K562 (cell line): ENCODE results near the gene VPS45. TPM values are rescaled to one million over a fixed set of nuclear protein-coding genes. Genes with fewer than 3 reads are reported as not detected.

Experiments used
- ADNP ChIP-seq: fragments of 200-800 bp; sonication (Bioruptor generic); IDR thresholded peaks from 2 replicates; pipeline ENCODE4 v1.6.1; 2016; ENCODE audit warnings: missing genetic modification characterization, missing compliant biosample characterization
- BCL6 ChIP-seq: fragments of 250-450 bp; sonication (Bioruptor Pico); IDR thresholded peaks from 2 replicates; pipeline ENCODE4 v1.4.0; 2020
- CC2D1A ChIP-seq: fragments of 450-650 bp; IDR thresholded peaks from 2 replicates; pipeline ENCODE4 v1.6.1; 2017; ENCODE audit warnings: mild to moderate bottlenecking
- GTF2F1 ChIP-seq: IDR thresholded peaks from 2 replicates; pipeline ENCODE4 v1.6.1; 2011; ENCODE audit warnings: low read depth, low read length, improper control_type of control experiment
- MAFG ChIP-seq: fragments of 450-650 bp; conservative IDR thresholded peaks from 2 replicates; pipeline ENCODE4 v1.6.1; 2016; ENCODE audit warnings: missing genetic modification characterization, missing compliant biosample characterization
- MECOM ChIP-seq: fragments of 250-450 bp; sonication (Bioruptor Pico); IDR thresholded peaks from 2 replicates; pipeline ENCODE4 v1.8.0; 2022; ENCODE audit warnings: inconsistent platforms
- RCOR1 ChIP-seq, 2 experiments: IDR thresholded peaks; 2 replicates each; pipeline ENCODE4 v1.6.1; 2012; ENCODE audit warnings: low read depth in 2 of 2, low read length in 2 of 2, borderline replicate concordance in 1 of 2, improper control_type of control experiment in 1 of 2
- SAFB2 ChIP-seq: fragments of 200-400 bp; formaldehyde crosslinking; IDR thresholded peaks from 2 replicates; pipeline ENCODE4 v1.6.1; 2018; ENCODE audit warnings: borderline replicate concordance, low read length, low read depth, moderate library complexity; ENCODE audit not compliant: severe bottlenecking
- SIN3B ChIP-seq: fragments of 450-650 bp; IDR thresholded peaks from 2 replicates; pipeline ENCODE4 v1.6.1; 2017; ENCODE audit warnings: low read depth, mild to moderate bottlenecking, moderate library complexity
- ZNF347 ChIP-seq: fragments of 450-650 bp; formaldehyde crosslinking; IDR thresholded peaks from 2 replicates; pipeline ENCODE4 v1.4.0; 2020; ENCODE audit warnings: low read depth, mild to moderate bottlenecking, moderate library complexity
- ZNF57 ChIP-seq: fragments of 450-650 bp; formaldehyde crosslinking; IDR thresholded peaks from 2 replicates; pipeline ENCODE4 v1.4.0; 2020; ENCODE audit warnings: mild to moderate bottlenecking, moderate library complexity
- ZNF77 ChIP-seq: fragments of 250-450 bp; sonication (Bioruptor Pico); IDR thresholded peaks from 2 replicates; pipeline ENCODE4 v1.5.0; 2020
- polyA plus RNA-seq, 8 experiments: library from polyadenylated mRNA; depleted of rRNA in 4 of 8; stranded (reverse) in 5 of 8; unstranded in 3 of 8; fragments of >200 nt; fragmentation: Nextera tagmentation in 2 of 8; fragmentation: Illumina TruSeq in 1 of 8; extraction: Ambion mirVana in 2 of 8; extraction: Trizol in 1 of 8; gene quantifications; 2 replicates each; pipeline versions ENCODE4 v1.2.1 to v1.2.3, GENCODE V29; 2011 to 2014; ENCODE audit warnings: inconsistent platforms in 1 of 8, missing spikeins in 1 of 8
- total RNA-seq, 7 experiments: library from RNA; depleted of rRNA in 6 of 7; stranded (reverse); fragments of >200 nt in 6 of 7; fragmentation: Illumina TruSeq in 2 of 7; extraction: Trizol in 2 of 7; gene quantifications; 2 replicates each; pipeline versions ENCODE4 v1.2.1 to v1.2.3, GENCODE V29; 2011 to 2021; ENCODE audit warnings: low replicate concordance in 1 of 7
- TF ChIP-seq, protein P1 (sequence below): sonication (generic); formaldehyde crosslinking; IDR thresholded peaks from 2 replicates; pipeline ENCODE4 v1.8.0; 2022; ENCODE audit warnings: mild to moderate bottlenecking, missing genetic modification reagents
- TF ChIP-seq, protein P2 (sequence below): fragments of 450-650 bp; IDR thresholded peaks from 2 replicates; pipeline ENCODE4 v1.6.1; 2017; ENCODE audit warnings: antibody characterized with exemption, mild to moderate bottlenecking

The VPS45 gene
- total and polyA plus RNA-seq, 9 of the 15 experiments (the other 6 are each of a cell fraction or from before 2014, with no cell fraction given) = 17.9 to 48.2 (median 34.4) TPM

DNA sequence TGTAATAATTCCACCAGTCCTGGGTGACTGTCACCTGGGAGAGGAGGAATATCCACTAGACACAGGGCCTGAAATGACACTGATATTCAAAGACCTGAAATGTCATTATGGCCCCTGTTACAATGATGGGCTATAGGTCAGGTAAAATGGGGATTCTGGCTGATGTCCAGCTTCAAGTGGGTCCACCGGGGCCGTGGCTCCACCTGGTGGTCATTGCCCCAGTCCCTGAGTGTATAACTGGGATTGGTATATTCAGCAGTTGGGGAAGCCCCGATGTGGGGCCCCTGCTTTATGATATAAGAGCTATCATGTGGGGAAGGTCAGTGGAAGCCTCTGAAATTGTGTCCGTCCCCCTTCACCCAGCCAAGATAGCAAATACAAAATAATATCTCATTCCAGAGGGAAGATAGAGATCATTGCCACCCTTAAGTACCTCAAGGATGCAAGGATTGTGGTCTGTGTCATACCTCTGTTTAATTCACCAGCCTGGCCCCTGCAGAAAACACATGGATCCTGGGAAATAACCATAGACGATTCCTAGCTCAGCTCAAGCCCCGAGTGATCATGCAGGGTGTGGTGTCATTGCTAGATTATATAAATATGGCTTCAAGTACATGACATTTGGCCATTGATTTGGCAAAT, 101.5 kb downstream of the VPS45 start (continued):
- TF ChIP-seq CC2D1A (peak; percentile 74), BCL6 (CRISPR knock-in tag) (no peak), MAFG (no peak), ZNF347 (CRISPR knock-in tag) (no peak), ADNP (tag) (no peak), SIN3B (no peak), RCOR1 (IDR thresholded peaks at IDR 0.05; ENCODE audit: borderline replicate concordance in 1 of 2, low read depth in 2 of 2, low read length in 2 of 2) (peak in 1 of 2 experiments; percentile 25; a peak in 1 of 4 replicates), SAFB2 (no peak), ZNF77 (CRISPR knock-in tag) (no peak), GTF2F1 (no peak), MECOM (peak; percentile 20; the same call in 1 of the 2 replicates), ZNF57 (CRISPR knock-in tag) (no peak)
- TF ChIP-seq, protein P1, sequence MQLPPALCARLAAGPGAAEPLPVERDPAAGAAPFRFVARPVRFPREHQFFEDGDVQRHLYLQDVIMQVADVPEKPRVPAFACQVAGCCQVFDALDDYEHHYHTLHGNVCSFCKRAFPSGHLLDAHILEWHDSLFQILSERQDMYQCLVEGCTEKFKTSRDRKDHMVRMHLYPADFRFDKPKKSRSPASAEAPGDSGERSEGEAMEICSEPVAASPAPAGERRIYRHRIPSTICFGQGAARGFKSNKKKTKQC (CRISPR knock-in tag) = no peak
- TF ChIP-seq, protein P2, sequence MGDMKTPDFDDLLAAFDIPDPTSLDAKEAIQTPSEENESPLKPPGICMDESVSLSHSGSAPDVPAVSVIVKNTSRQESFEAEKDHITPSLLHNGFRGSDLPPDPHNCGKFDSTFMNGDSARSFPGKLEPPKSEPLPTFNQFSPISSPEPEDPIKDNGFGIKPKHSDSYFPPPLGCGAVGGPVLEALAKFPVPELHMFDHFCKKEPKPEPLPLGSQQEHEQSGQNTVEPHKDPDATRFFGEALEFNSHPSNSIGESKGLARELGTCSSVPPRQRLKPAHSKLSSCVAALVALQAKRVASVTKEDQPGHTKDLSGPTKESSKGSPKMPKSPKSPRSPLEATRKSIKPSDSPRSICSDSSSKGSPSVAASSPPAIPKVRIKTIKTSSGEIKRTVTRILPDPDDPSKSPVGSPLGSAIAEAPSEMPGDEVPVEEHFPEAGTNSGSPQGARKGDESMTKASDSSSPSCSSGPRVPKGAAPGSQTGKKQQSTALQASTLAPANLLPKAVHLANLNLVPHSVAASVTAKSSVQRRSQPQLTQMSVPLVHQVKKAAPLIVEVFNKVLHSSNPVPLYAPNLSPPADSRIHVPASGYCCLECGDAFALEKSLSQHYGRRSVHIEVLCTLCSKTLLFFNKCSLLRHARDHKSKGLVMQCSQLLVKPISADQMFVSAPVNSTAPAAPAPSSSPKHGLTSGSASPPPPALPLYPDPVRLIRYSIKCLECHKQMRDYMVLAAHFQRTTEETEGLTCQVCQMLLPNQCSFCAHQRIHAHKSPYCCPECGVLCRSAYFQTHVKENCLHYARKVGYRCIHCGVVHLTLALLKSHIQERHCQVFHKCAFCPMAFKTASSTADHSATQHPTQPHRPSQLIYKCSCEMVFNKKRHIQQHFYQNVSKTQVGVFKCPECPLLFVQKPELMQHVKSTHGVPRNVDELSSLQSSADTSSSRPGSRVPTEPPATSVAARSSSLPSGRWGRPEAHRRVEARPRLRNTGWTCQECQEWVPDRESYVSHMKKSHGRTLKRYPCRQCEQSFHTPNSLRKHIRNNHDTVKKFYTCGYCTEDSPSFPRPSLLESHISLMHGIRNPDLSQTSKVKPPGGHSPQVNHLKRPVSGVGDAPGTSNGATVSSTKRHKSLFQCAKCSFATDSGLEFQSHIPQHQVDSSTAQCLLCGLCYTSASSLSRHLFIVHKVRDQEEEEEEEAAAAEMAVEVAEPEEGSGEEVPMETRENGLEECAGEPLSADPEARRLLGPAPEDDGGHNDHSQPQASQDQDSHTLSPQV = no peak
- TF ChIP-seq, all 486 proteins: peak for 26
